ENCODE data around the gene ARL11.

- TF ChIP-seq CTCF (IDR thresholded peaks at IDR 0.05) (no peak), POLR2A (IDR thresholded peaks at IDR 0.05) (no peak), POLR2AphosphoS5 (IDR thresholded peaks at IDR 0.05) (no peak)
These were observed 1.1 kb downstream of the ARL11 start for GRCh38 chr13:49629196-49629938.
